ENCODE data around the gene NADK. TPM values are rescaled to one million over a fixed set of nuclear protein-coding genes. Genes with fewer than 3 reads are reported as not detected.
"Not testable (repeated sequence)": the region's sequence is repeated elsewhere in the genome, so short reads cannot be mapped to it uniquely, and the experiment has no call there.

The NADK gene
- total RNA-seq, 1 donor from 2014 or later = 68.1 TPM

- Mint-ChIP-seq H3K9me3 (ENCODE audit: low read depth) (no peaks in the 10 kb centered on the region), H3K36me3 (ENCODE audit: low read depth) (peaks cover 3% of the 10 kb centered on the region), H3K27ac (ENCODE audit: unreplicated experiment) (no peak overlapping the region), H3K27me3 (ENCODE audit: low read depth) (no peaks in the 10 kb centered on the region), H3K4me3 (ENCODE audit: unreplicated experiment) (no peak overlapping the region), H3K4me1 (ENCODE audit: low read depth) (no peaks in the 10 kb centered on the region)
- TF ChIP-seq CTCF (IDR thresholded peaks at IDR 0.05) = no peak
- peak; percentile 71 for DNase-seq (ENCODE audit: low spot score)
Measured at GRCh38 chr1:1703796-1704195, 74.5 kb downstream of the NADK start.

DNA sequence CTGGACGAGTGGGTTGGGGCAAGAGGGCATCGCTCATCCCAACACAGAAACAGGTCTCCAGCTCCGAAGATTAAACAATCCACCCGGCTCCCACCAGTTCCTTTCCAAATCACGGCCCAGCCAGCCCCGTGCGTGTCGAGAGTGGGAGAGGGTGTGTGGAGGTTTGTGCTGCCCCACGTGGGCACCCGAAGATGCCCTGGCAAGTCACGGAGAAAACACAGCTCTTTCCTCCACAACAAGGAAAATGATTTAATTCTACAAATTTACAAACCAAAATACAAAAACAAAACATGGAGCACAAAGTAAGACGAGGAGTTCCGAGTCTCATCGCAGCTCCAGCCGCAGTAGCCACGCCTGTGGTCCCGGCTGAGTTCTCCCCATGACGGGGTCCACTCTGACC lies 75.8 kb downstream of the NADK start:
- not testable (repeated sequence) for H3K27ac Mint-ChIP-seq (ENCODE audit: unreplicated experiment); H3K4me1 Mint-ChIP-seq (ENCODE audit: low read depth); DNase-seq (ENCODE audit: low spot score); H3K9me3 Mint-ChIP-seq (ENCODE audit: low read depth); H3K4me3 Mint-ChIP-seq (ENCODE audit: unreplicated experiment); H3K27me3 Mint-ChIP-seq (ENCODE audit: low read depth); H3K36me3 Mint-ChIP-seq (ENCODE audit: low read depth)

Other genes with a start within 250 kb of the NADK start
- gene TMEM240, start 237.8 kb downstream of the NADK start, total RNA-seq = 3.6 to 6.1 TPM (median 5.8 TPM) in 3 replicates
- 99.7 to 129 TPM (median 100 TPM) in 3 replicates for gene SSU72, start 203.6 kb downstream of the NADK start, total RNA-seq
- gene FNDC10, start 178.3 kb downstream of the NADK start, total RNA-seq = 23.3 to 32.6 TPM (median 24.8 TPM) in 3 replicates
- gene MIB2, start 163.0 kb downstream of the NADK start, total RNA-seq = 73.8 to 86.7 TPM (median 76.4 TPM) in 3 replicates
- 18.3 to 71.4 TPM (median 68.7 TPM) in 3 replicates for gene MMP23B, start 146.3 kb downstream of the NADK start, total RNA-seq
- gene CDK11B, start 119.5 kb downstream of the NADK start, total RNA-seq = 21.1 to 24.2 TPM (median 21.8 TPM) in 3 replicates
- 50.9 to 52.2 TPM (median 51.6 TPM) in 3 replicates for gene SLC35E2B, start 85.7 kb downstream of the NADK start, total RNA-seq
- gene CDK11A, start 54.1 kb downstream of the NADK start, total RNA-seq = 23.8 to 37.8 TPM (median 26.0 TPM) in 3 replicates
- gene GNB1, start 112.6 kb upstream of the NADK start, total RNA-seq = 419 to 543 TPM (median 538 TPM) in 3 replicates
- 2.1 to 2.3 TPM (median 2.1 TPM) in 3 replicates for gene CALML6, start 136.8 kb upstream of the NADK start, total RNA-seq
- 0.67 to 0.90 TPM (median 0.68 TPM) in 3 replicates for gene TMEM52, start 140.8 kb upstream of the NADK start, total RNA-seq
- not detected in 3 replicates for gene CFAP74, start 225.3 kb upstream of the NADK start, total RNA-seq
- gene GABRD, start 240.9 kb upstream of the NADK start, total RNA-seq = not detected in 3 replicates